ENCODE results near the gene NUDT17. TPM values are rescaled to one million over a fixed set of nuclear protein-coding genes. Genes with fewer than 3 reads are reported as not detected.
A peak's percentile ranks its signal among the peaks of the same experiment; 100 is the strongest.
"Not testable (repeated sequence)": the region's sequence is repeated elsewhere in the genome, so short reads cannot be mapped to it uniquely, and the experiment has no call there.

The NUDT17 gene
- total RNA-seq, 2 experiments from 2014 or later = 3.7 to 4.0 TPM

DNA sequence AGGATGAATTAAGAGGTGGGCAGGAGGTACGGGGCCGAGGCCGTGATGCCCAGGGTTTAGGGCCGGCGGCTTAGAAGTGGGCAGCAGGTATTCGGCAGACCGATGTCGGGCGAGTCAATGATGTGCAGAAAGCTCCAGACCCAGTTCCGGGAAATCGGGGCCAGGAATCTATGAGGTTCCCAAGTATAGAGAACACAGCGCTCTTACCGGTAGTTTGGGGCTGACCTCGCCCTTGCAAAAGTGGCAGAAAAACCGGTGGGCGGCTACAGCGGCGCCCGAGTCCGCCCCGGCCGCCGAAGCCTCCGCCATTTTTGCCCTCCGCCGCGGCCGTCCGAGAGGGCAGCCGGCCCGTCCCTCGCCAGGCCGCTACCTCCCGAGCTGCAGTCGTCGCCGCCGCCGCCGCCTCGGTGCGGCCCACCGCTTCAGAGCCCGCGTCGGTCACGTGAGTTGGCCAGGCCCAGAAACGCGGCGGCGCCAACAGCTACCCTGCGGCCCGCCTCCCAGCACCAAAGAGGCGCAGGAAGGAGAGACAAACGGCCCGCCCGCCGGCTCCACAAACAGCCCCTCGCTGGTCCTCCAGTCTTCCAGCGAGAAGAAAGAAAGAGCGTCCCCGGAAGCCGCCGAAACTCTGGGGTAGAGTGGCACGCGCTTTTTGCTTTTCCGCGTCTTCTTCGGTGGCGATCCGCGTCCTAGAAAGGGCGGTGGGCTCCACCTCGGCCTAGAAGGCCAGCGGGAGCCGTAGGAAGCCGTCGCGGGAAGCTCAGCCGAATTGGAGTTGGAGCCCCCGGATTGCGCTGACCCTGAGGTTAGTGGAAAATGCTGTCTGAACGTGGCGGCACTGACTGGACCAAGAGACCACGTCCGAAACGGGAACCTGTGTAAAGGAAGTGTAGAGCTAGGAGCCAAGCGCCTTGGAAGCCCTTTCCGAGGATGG lies 21.6 kb upstream of the NUDT17 start, which contains the start of the genes POLR3C and RNF115:
POLR3C (plus strand) TSS at position 636 of the 934 bp plus-strand sequence. CDS start 1,577 bp downstream, outside the sequence.
RNF115 (minus strand) TSS at position 531 of the 934 bp plus-strand sequence; CDS start at position 309, 222 bp downstream.
- Mint-ChIP-seq H3K36me3 (ENCODE audit: low read depth) (peaks cover 32% of the 10 kb centered on the region), H3K27ac (peak within 1 kb of the TSS; percentile 98), H3K4me3 (peak within 1 kb of the TSS; percentile 97), H3K9me3 (ENCODE audit: low read depth) (no peaks in the 10 kb centered on the region), H3K27me3 (no peaks in the 10 kb centered on the region), H3K4me1 (peaks cover 44% of the 10 kb centered on the region)
- ChIA-PET POLR2A (interaction anchor here (1.0 to 1.3 kb wide), 2 partner anchors 21 to 228 kb away, joined by 4 to 5 read pairs; partner anchors contain the start of gene NUDT17), CTCF (interaction anchor here (0.6 to 8.1 kb wide), 2 partner anchors 23 to 130 kb away, joined by 3 to 98 read pairs; partner anchors contain the start of gene NUDT17)
- DNase-seq (peak; percentile 91), ATAC-seq (peak; percentile 67)
- intact Hi-C loops (cut with DNase I, micrococcal nuclease) = loop anchor here in 1 of 2 experiments (10.0 kb wide), 1 partner anchor 79 kb away; no protein-coding TSS in a partner anchor

- POLR2A ChIA-PET = interaction anchor here (1.0 to 1.3 kb wide), 2 partner anchors 21 to 227 kb away, joined by 4 to 5 read pairs; partner anchors contain the start of gene NUDT17
- DNase-seq (no peak), ATAC-seq (no peak)
- peaks cover 47% of the 10 kb centered on the region for H3K4me1 Mint-ChIP-seq
- intact Hi-C loops (cut with DNase I, micrococcal nuclease) = loop anchor here in 1 of 2 experiments (10.0 kb wide), 1 partner anchor 80 kb away; no protein-coding TSS in a partner anchor
- no peaks in the 10 kb centered on the region for H3K9me3 Mint-ChIP-seq (ENCODE audit: low read depth)
- peak overlapping the region; percentile 97 for H3K4me3 Mint-ChIP-seq
- CTCF ChIA-PET = interaction anchor here (0.6 to 8.1 kb wide), 3 partner anchors 22 to 130 kb away, joined by 3 to 98 read pairs (median 3); partner anchors contain the start of gene NUDT17
- H3K36me3 Mint-ChIP-seq (ENCODE audit: low read depth) = peaks cover 35% of the 10 kb centered on the region
- H3K27me3 Mint-ChIP-seq = no peaks in the 10 kb centered on the region
- peak overlapping the region; percentile 98 for H3K27ac Mint-ChIP-seq
These were observed 21.0 kb upstream of the NUDT17 start for GRCh38 chr1:145824499-145824842.

GRCh38 chr1:145826030-145826429 lies 19.4 kb upstream of the NUDT17 start:
- Mint-ChIP-seq H3K27ac (peak overlapping the region; percentile 34), H3K36me3 (ENCODE audit: low read depth) (peaks cover 47% of the 10 kb centered on the region), H3K4me1 (peaks cover 48% of the 10 kb centered on the region), H3K27me3 (no peaks in the 10 kb centered on the region), H3K9me3 (ENCODE audit: low read depth) (no peaks in the 10 kb centered on the region), H3K4me3 (peak overlapping the region; percentile 97)
- intact Hi-C loops (cut with DNase I, micrococcal nuclease) = loop anchor here (2.0 to 10.0 kb wide), 3 partner anchors 19 to 81 kb away; partner anchors contain the start of gene NUDT17 (in 1 of the 2)
- no peak for DNase-seq
- POLR2A ChIA-PET = interaction anchor here (0.6 to 1.2 kb wide), 3 partner anchors 33 to 150 kb away, joined by 3 to 12 read pairs (median 3); partner anchors contain the start of genes ANKRD34A and POLR3GL
- ATAC-seq = no peak
- CTCF ChIA-PET = interaction anchor here (0.9 to 8.1 kb wide), 10 partner anchors 13 to 209 kb away, joined by 3 to 98 read pairs (median 4); partner anchors contain the start of genes NUDT17 and PIAS3

GRCh38 chr1:145827966-145828365 lies 17.5 kb upstream of the NUDT17 start:
- peaks cover 57% of the 10 kb centered on the region for H3K36me3 Mint-ChIP-seq (ENCODE audit: low read depth)
- CTCF ChIA-PET = interaction anchor here (0.7 to 8.1 kb wide), 5 partner anchors 10 to 149 kb away, joined by 3 to 98 read pairs (median 5); partner anchors contain the start of genes NUDT17 and PIAS3

DNA sequence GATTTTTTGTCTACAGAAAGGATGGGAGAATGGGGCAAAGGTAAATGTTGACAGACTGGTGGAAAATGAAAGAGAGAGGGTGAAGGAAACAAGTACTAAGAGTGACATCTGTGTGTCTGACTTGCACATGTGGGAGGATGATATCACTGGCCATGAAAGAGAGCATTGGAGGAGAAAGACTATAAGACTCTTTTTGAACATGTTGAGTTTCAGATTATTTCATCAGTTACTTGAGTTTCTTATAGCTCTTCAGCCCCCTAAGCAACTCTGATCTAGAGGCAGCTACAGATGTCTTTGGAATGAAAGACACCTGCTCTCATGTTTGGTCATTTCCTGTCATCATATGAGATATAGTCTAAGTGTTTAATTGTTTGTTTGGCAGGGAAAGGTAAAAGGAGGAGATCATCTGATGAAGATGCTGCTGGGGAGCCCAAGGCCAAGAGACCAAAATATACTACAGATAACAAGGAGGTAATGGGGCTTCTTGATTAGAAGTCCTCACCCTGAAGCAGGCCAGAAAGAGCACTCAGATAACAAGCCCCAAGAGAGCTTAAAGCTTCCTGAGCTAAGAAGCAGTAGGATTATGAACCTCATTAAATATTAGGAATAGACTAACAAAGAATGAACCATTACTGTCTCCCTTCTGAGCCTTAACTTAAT lies 16.9 kb upstream of the NUDT17 start:
- POLR2A ChIA-PET = interaction anchor here (0.6 to 1.5 kb wide), 7 partner anchors 8 to 210 kb away, joined by 3 to 6 read pairs (median 5); partner anchors contain the start of genes NUDT17, PIAS3 and RBM8A
- peak; percentile 41 for DNase-seq
- H3K4me3 Mint-ChIP-seq = peak overlapping the region; percentile 34
- no peaks in the 10 kb centered on the region for H3K27me3 Mint-ChIP-seq
- H3K27ac Mint-ChIP-seq = peak overlapping the region; percentile 96
- H3K36me3 Mint-ChIP-seq (ENCODE audit: low read depth) = peaks cover 62% of the 10 kb centered on the region
- CTCF ChIA-PET = interaction anchor here (0.7 to 8.1 kb wide), 6 partner anchors 10 to 149 kb away, joined by 3 to 98 read pairs (median 4); partner anchors contain the start of genes NUDT17 and PIAS3
- ATAC-seq = peak; percentile 78
- peaks cover 43% of the 10 kb centered on the region for H3K4me1 Mint-ChIP-seq
- intact Hi-C loops (cut with DNase I, micrococcal nuclease) = loop anchor here in 1 of 2 experiments (2.0 to 10.0 kb wide), 3 partner anchors 30 to 84 kb away; partner anchors contain the start of gene PIAS3
- H3K9me3 Mint-ChIP-seq (ENCODE audit: low read depth) = no peaks in the 10 kb centered on the region

More at GRCh38 chr1:145827966-145828365, 17.5 kb upstream of the NUDT17 start:
- intact Hi-C loops (cut with DNase I, micrococcal nuclease) = loop anchor here (2.0 to 10.0 kb wide), 4 partner anchors 17 to 83 kb away; partner anchors contain the start of genes NUDT17 (in 1 of the 2) and PIAS3 (in 1 of the 2)
- POLR2A ChIA-PET = interaction anchor here (0.7 to 1.5 kb wide), 6 partner anchors 9 to 152 kb away, joined by 3 to 6 read pairs (median 4); partner anchors contain the start of genes NUDT17, PIAS3 and RBM8A
- Mint-ChIP-seq H3K4me3 (peak overlapping the region; percentile 34), H3K4me1 (peaks cover 43% of the 10 kb centered on the region), H3K9me3 (ENCODE audit: low read depth) (no peaks in the 10 kb centered on the region), H3K27me3 (no peaks in the 10 kb centered on the region), H3K27ac (peak overlapping the region; percentile 96)
- DNase-seq (no peak), ATAC-seq (peak; percentile 25)

- ATAC-seq; H3K27me3 Mint-ChIP-seq; DNase-seq; H3K9me3 Mint-ChIP-seq (ENCODE audit: low read depth); POLR2A ChIA-PET; intact Hi-C loops (cut with DNase I, micrococcal nuclease); H3K4me3 Mint-ChIP-seq; H3K27ac Mint-ChIP-seq: not testable (repeated sequence)
- Mint-ChIP-seq H3K36me3 (ENCODE audit: low read depth) (peaks cover 69% of the 10 kb centered on the region), H3K4me1 (peaks cover 35% of the 10 kb centered on the region)
- CTCF ChIA-PET = interaction anchor here (0.9 to 8.1 kb wide), 2 partner anchors 16 to 45 kb away, joined by 4 to 98 read pairs; partner anchors contain the start of gene NUDT17
These were observed 14.6 kb upstream of the NUDT17 start for GRCh38 chr1:145830810-145831209.

DNA sequence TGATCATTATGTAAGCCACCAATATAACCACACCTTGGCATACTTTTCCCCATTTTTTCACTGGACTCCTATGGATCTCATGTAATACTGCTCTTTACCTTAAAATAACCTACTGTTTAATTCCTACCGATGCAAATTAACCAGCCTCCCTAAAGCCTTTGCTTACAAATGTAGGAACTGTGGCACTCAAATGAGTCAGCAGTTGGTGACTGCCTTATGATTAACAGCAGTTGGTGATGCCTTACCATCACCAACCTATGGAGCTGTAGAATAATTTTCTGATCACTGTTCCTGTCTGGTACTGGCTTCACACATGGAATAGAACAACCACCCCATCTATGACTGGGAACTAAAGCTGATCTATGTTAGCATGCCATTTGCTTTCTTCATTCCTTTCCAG lies 7.8 kb upstream of the NUDT17 start:
- Mint-ChIP-seq H3K27ac (no peak overlapping the region), H3K4me1 (peaks cover 4% of the 10 kb centered on the region), H3K9me3 (ENCODE audit: low read depth) (no peaks in the 10 kb centered on the region), H3K27me3 (no peaks in the 10 kb centered on the region), H3K36me3 (ENCODE audit: low read depth) (peaks cover 52% of the 10 kb centered on the region), H3K4me3 (no peak overlapping the region)
- POLR2A ChIA-PET = no interaction called here
- DNase-seq (no peak), ATAC-seq (peak; percentile 53)
- intact Hi-C loops (cut with DNase I, micrococcal nuclease) = no loop called here
- CTCF ChIA-PET = interaction anchor here (0.6 to 1.3 kb wide), 3 partner anchors 9 to 81 kb away, joined by 3 to 6 read pairs (median 4); no protein-coding TSS in a partner anchor

DNA sequence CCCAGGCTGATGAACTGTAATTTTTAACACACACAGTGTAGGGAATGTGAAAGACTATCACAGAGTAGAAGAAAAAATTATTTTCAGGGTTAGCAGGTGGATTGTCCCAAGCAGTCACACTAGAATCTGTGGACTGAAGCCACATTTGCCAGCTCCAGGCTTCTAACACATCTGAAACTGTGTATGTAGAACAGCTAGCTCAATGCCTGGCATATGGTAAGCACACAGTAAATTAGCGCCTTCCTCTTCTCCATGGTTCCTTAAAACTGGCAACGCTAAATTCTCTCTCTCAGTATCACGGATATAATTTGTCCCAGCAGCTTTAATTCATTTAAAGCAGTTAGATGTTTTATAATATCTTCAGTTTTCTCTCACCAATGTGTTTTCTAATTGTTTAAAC lies 2.4 kb upstream of the NUDT17 start:
- Mint-ChIP-seq H3K9me3 (ENCODE audit: low read depth) (no peaks in the 10 kb centered on the region), H3K27ac (no peak overlapping the region), H3K4me3 (no peak overlapping the region), H3K4me1 (peaks cover 7% of the 10 kb centered on the region), H3K36me3 (ENCODE audit: low read depth) (peaks cover 22% of the 10 kb centered on the region), H3K27me3 (no peaks in the 10 kb centered on the region)
- ChIA-PET POLR2A (no interaction called here), CTCF (interaction anchor here (1.8 to 7.2 kb wide), 5 partner anchors 17 to 136 kb away, joined by 5 to 168 read pairs (median 44); partner anchors contain the start of genes ANKRD35, ITGA10 and PIAS3)
- DNase-seq = no peak
- no peak for ATAC-seq
- intact Hi-C loops (cut with DNase I, micrococcal nuclease) = loop anchor here in 1 of 2 experiments (1.0 kb wide), 1 partner anchor 165 kb away; no protein-coding TSS in a partner anchor

- Mint-ChIP-seq H3K9me3 (ENCODE audit: low read depth) (no peaks in the 10 kb centered on the region), H3K36me3 (ENCODE audit: low read depth) (peaks cover 17% of the 10 kb centered on the region), H3K27ac (no peak overlapping the region), H3K4me1 (peaks cover 7% of the 10 kb centered on the region), H3K4me3 (no peak overlapping the region), H3K27me3 (no peaks in the 10 kb centered on the region)
- DNase-seq (no peak), ATAC-seq (peak; percentile 59)
- intact Hi-C loops (cut with DNase I, micrococcal nuclease) = loop anchor here (1.0 to 5.0 kb wide), 8 partner anchors 14 to 168 kb away; partner anchors contain the start of genes ITGA10 (in 2 of the 2), ANKRD35 (in 1 of the 2) and PIAS3 (in 1 of the 2)
- POLR2A ChIA-PET = interaction anchor here (0.6 to 4.5 kb wide), 8 partner anchors 14 to 190 kb away, joined by 3 to 21 read pairs (median 4); partner anchors contain the start of genes ANKRD34A, PIAS3, POLR3C and POLR3GL
- CTCF ChIA-PET = interaction anchor here (0.6 to 7.2 kb wide), 43 partner anchors 10 to 204 kb away, joined by 3 to 168 read pairs (median 6); partner anchors contain the start of genes ANKRD34A, ANKRD35, ITGA10 and LIX1L
These were observed 301 bp upstream of the NUDT17 start for GRCh38 chr1:145845144-145845513.
